HepG2 (cell line): ENCODE measurements around the gene GDNF. TPM values are rescaled to one million over a fixed set of nuclear protein-coding genes. Genes with fewer than 3 reads are reported as not detected.

Experiments used
- E2F5 ChIP-seq: sonication (generic); formaldehyde crosslinking; conservative IDR thresholded peaks from 2 replicates; pipeline ENCODE4 v1.4.0; 2020; ENCODE audit warnings: missing genetic modification reagents
- FOXA1 ChIP-seq, 2 experiments: fragments of 450-650 bp in 1 of 2; sonication (generic) in 1 of 2; formaldehyde crosslinking in 1 of 2; IDR thresholded peaks; 2 replicates each; pipeline versions ENCODE4 v1.4.0 to v1.6.1; 2016 to 2020; ENCODE audit warnings: missing genetic modification reagents in 1 of 2
- HINFP ChIP-seq: sonication (generic); formaldehyde crosslinking; IDR thresholded peaks from 2 replicates; pipeline ENCODE4 v1.4.0; 2020; ENCODE audit warnings: low read depth, mild to moderate bottlenecking, missing genetic modification reagents
- HMGXB4 ChIP-seq, 2 experiments: sonication (generic) in 1 of 2; formaldehyde crosslinking in 1 of 2; IDR thresholded peaks; 2 replicates each; pipeline versions ENCODE4 v1.4.0 to v1.6.1; 2018 to 2020; ENCODE audit warnings: missing genetic modification reagents in 2 of 2, borderline replicate concordance in 1 of 2, low read depth in 1 of 2, mild to moderate bottlenecking in 1 of 2, missing biosample characterization in 1 of 2
- HNRNPL ChIP-seq: fragments of 200-400 bp; formaldehyde crosslinking; IDR thresholded peaks from 2 replicates; pipeline ENCODE4 v1.6.1; 2017; ENCODE audit warnings: mild to moderate bottlenecking, low read depth, low read length
- IRF2 ChIP-seq: IDR thresholded peaks from 2 replicates; pipeline ENCODE4 v1.6.1; 2018; ENCODE audit warnings: missing genetic modification reagents, missing compliant biosample characterization
- KLF6 ChIP-seq: IDR thresholded peaks from 2 replicates; pipeline ENCODE4 v1.8.0; 2016; ENCODE audit warnings: missing biosample characterization, missing genetic modification reagents
- MBNL3 ChIP-seq: fragments of 250-450 bp; sonication (Bioruptor Pico); conservative IDR thresholded peaks from 2 replicates; pipeline ENCODE4 v1.8.0; 2022; ENCODE audit warnings: mild to moderate bottlenecking, inconsistent platforms
- MXD1 ChIP-seq: sonication (generic); formaldehyde crosslinking; IDR thresholded peaks from 2 replicates; pipeline ENCODE4 v1.4.0; 2020; ENCODE audit warnings: mild to moderate bottlenecking, missing genetic modification reagents
- NFIB ChIP-seq: sonication (generic); formaldehyde crosslinking; IDR thresholded peaks from 2 replicates; pipeline ENCODE4 v1.9.0; 2021; ENCODE audit warnings: missing genetic modification reagents, mild to moderate bottlenecking, borderline replicate concordance
- PITX1 ChIP-seq: sonication (generic); formaldehyde crosslinking; IDR thresholded peaks from 2 replicates; pipeline ENCODE4 v1.5.1; 2020; ENCODE audit warnings: mild to moderate bottlenecking, missing genetic modification reagents
- RELA ChIP-seq: sonication (generic); formaldehyde crosslinking; IDR thresholded peaks from 2 replicates; pipeline ENCODE4 v1.4.0; 2020; ENCODE audit warnings: missing genetic modification reagents
- SMAD1 ChIP-seq: sonication (generic); formaldehyde crosslinking; IDR thresholded peaks from 2 replicates; pipeline ENCODE4 v1.4.0; 2020; ENCODE audit warnings: missing genetic modification reagents, low read depth, mild to moderate bottlenecking, borderline replicate concordance
- SMAD3 ChIP-seq: sonication (generic); formaldehyde crosslinking; IDR thresholded peaks from 2 replicates; pipeline ENCODE4 v1.4.0; 2020; ENCODE audit warnings: missing genetic modification reagents
- SYNCRIP ChIP-seq: fragments of 200-400 bp; formaldehyde crosslinking; IDR thresholded peaks from 2 replicates; pipeline ENCODE4 v1.6.1; 2018; ENCODE audit warnings: mild to moderate bottlenecking, low read depth, low read length; ENCODE audit not compliant: insufficient read depth
- TBL1XR1 ChIP-seq: fragments of 150-350 bp; IDR thresholded peaks from 2 replicates; pipeline ENCODE4 v1.6.1; 2014; ENCODE audit warnings: borderline replicate concordance, low read length; ENCODE audit not compliant: partially characterized antibody
- TBX2 ChIP-seq: sonication (generic); formaldehyde crosslinking; IDR thresholded peaks from 2 replicates; pipeline ENCODE4 v1.5.0; 2020; ENCODE audit warnings: missing genetic modification reagents, mild to moderate bottlenecking, borderline replicate concordance
- ZBTB7B ChIP-seq: sonication (generic); formaldehyde crosslinking; IDR thresholded peaks from 2 replicates; pipeline ENCODE4 v1.4.0; 2020; ENCODE audit warnings: missing genetic modification reagents
- ZFYVE20 ChIP-seq: sonication (generic); formaldehyde crosslinking; IDR thresholded peaks from 2 replicates; pipeline ENCODE4 v1.8.0; 2023; ENCODE audit warnings: low read depth, mild to moderate bottlenecking, moderate library complexity, missing genetic modification reagents, borderline replicate concordance
- ZNF350 ChIP-seq: sonication (generic); formaldehyde crosslinking; IDR thresholded peaks from 2 replicates; pipeline ENCODE4 v1.4.0; 2020; ENCODE audit warnings: mild to moderate bottlenecking, low read depth, missing genetic modification reagents, borderline replicate concordance
- ZNF501 ChIP-seq: sonication (generic); formaldehyde crosslinking; IDR thresholded peaks from 2 replicates; pipeline ENCODE4 v1.5.1; 2020; ENCODE audit warnings: mild to moderate bottlenecking, moderate library complexity, missing genetic modification reagents
- ZNF552 ChIP-seq: sonication (generic); formaldehyde crosslinking; IDR thresholded peaks from 2 replicates; pipeline ENCODE4 v1.9.0; 2022; ENCODE audit warnings: missing genetic modification reagents, mild to moderate bottlenecking, borderline replicate concordance
- ZNF569 ChIP-seq: sonication (generic); formaldehyde crosslinking; IDR thresholded peaks from 2 replicates; pipeline ENCODE4 v1.5.0; 2020; ENCODE audit warnings: mild to moderate bottlenecking, missing genetic modification reagents, moderate library complexity, borderline replicate concordance
- ZNF792 ChIP-seq: IDR thresholded peaks from 2 replicates; pipeline ENCODE4 v1.6.1; 2016
- polyA plus RNA-seq, 8 experiments: library from polyadenylated mRNA; depleted of rRNA in 3 of 8; stranded (reverse) in 7 of 8; unstranded in 1 of 8; fragments of >200 nt; fragmentation: Illumina TruSeq in 4 of 8; extraction: Trizol in 4 of 8; gene quantifications; 2 replicates each; pipeline versions ENCODE4 v1.2.1 to v1.2.3, GENCODE V29; 2011 to 2016; ENCODE audit warnings: low read depth in 4 of 8, missing spikeins in 1 of 8, mixed read lengths in 1 of 8; ENCODE audit not compliant: insufficient read depth in 1 of 8
- total RNA-seq, 5 experiments: library from RNA; depleted of rRNA; stranded (reverse); fragments of >200 nt; fragmentation: Illumina TruSeq; extraction: Trizol; gene quantifications; 2 replicates each; pipeline ENCODE4 v1.2.3, GENCODE V29; 2016; ENCODE audit warnings: low read depth in 1 of 5

The GDNF gene
- total and polyA plus RNA-seq, 2 of the 13 experiments (the other 11 are each of a cell fraction or from before 2014, with no cell fraction given), result 0.24 to 0.46 TPM

GRCh38 chr5:37840053-37841034 lies 503 bp upstream of the GDNF start (continued):
- TF ChIP-seq SMAD3 (CRISPR knock-in tag) (no peak), HMGXB4 (CRISPR knock-in tag; IDR thresholded peaks at IDR 0.05; ENCODE audit: borderline replicate concordance in 1 of 2, low read depth in 1 of 2) (peak in 1 of 2 experiments; percentile 56; a peak in 1 of 4 replicates), RELA (CRISPR knock-in tag) (no peak), SYNCRIP (no peak), ZNF552 (peak; percentile 88; the same call in 1 of the 2 replicates), KLF6 (CRISPR knock-in tag) (0 out of 2 replicates have a peak, but pooled peaks have one; percentile 30), ZBTB7B (CRISPR knock-in tag) (0 out of 2 replicates have a peak, but pooled peaks have one; percentile 18), MBNL3 (CRISPR knock-in tag) (no peak), HNRNPL (no peak), IRF2 (no peak), MXD1 (CRISPR knock-in tag) (peak; percentile 51; the same call in 1 of the 2 replicates), E2F5 (CRISPR knock-in tag) (peak; percentile 55; the same call in 1 of the 2 replicates), TBL1XR1 (no peak), FOXA1 (IDR thresholded peaks at IDR 0.05) (no peak), FOXA1 (CRISPR knock-in tag; IDR thresholded peaks at IDR 0.05) (no peak), ZNF350 (CRISPR knock-in tag) (0 out of 2 replicates have a peak, but pooled peaks have one; percentile 29), NFIB (CRISPR knock-in tag) (no peak), ZNF569 (no peak), PITX1 (no peak; the same call in 1 of the 2 replicates), TBX2 (CRISPR knock-in tag) (peak; percentile 74), ZNF792 (CRISPR knock-in tag) (0 out of 2 replicates have a peak, but pooled peaks have one; percentile 48), SMAD1 (peak; percentile 36; the same call in 1 of the 2 replicates), ZNF501 (CRISPR knock-in tag) (peak; percentile 60), ZFYVE20 (CRISPR knock-in tag) (no peak), HINFP (CRISPR knock-in tag) (no peak)
